ENCODE data around the gene TXLNB.
"Not testable (repeated sequence)": the region's sequence is repeated elsewhere in the genome, so short reads cannot be mapped to it uniquely, and the experiment has no call there.

The TXLNB gene

DNA sequence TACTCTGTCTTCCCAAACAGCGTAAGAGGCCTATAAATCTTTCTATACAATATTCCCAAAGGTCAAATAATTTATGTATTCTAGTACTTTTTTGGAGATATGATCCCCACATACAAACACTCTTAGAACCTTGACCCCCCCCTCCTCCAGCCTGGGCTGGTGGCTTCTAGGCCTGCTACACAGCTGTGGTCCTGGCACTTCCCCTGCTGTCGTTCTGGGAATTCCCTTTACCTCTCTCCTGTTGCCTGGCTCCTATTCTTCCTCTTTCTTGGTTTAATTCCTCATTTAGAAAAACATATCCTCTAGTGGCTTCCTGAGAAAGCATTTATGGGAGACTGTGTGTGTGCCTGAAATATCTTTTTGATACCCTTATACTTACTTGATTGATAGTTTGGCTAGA is 4.1 kb upstream of the TXLNB start:
- Histone ChIP-seq H3K27me3 (no peaks in the 10 kb centered on the region), H3K36me3 (no peaks in the 10 kb centered on the region), H3K4me1 (peaks cover 47% of the 10 kb centered on the region), H3K9me3 (0 out of 2 replicates have a peak, but pooled peaks cover 6% of the 10 kb centered on the region), H3K9ac (no peak overlapping the region), H3K4me2 (0 out of 2 replicates have a peak overlapping the region, but pooled peaks have one; percentile 25), H3K4me3 (no peak overlapping the region), H3K27ac (no peak overlapping the region), H4K20me1 (no peaks in the 10 kb centered on the region)
- no peak for TF ChIP-seq Cebpa-rat (IDR thresholded peaks at IDR 0.05)

- Histone ChIP-seq H3K27me3 (no peaks in the 10 kb centered on the region), H3K27ac (no peak overlapping the region), H3K4me2 (no peak overlapping the region), H3K9me3 (0 out of 2 replicates have a peak, but pooled peaks cover 6% of the 10 kb centered on the region), H3K4me3 (no peak overlapping the region), H3K9ac (no peak overlapping the region), H3K4me1 (peaks cover 64% of the 10 kb centered on the region), H3K36me3 (no peaks in the 10 kb centered on the region), H4K20me1 (no peaks in the 10 kb centered on the region)
- no peak for TF ChIP-seq Cebpa-rat (IDR thresholded peaks at IDR 0.05)
These were observed 2.3 kb upstream of the TXLNB start for GRCh38 chr6:139294090-139294489.

- H3K9ac ChIP-seq, H3K4me3 ChIP-seq, H3K27me3 ChIP-seq, H4K20me1 ChIP-seq, H3K36me3 ChIP-seq: not testable (repeated sequence)
- Histone ChIP-seq H3K27ac (peak overlapping the region; percentile 82), H3K4me2 (peak overlapping the region; percentile 94), H3K4me1 (peaks cover 72% of the 10 kb centered on the region), H3K9me3 (0 out of 2 replicates have a peak, but pooled peaks cover 10% of the 10 kb centered on the region)
These were observed 1.4 kb upstream of the TXLNB start for GRCh38 chr6:139293230-139293629.

GRCh38 chr6:139290787-139291311 is 949 bp downstream of the TXLNB start:
- peaks cover 17% of the 10 kb centered on the region; the same call in 1 of the 2 replicates for H3K9me3 ChIP-seq
- H3K27ac ChIP-seq = peak overlapping the region; percentile 82
- H3K4me1 ChIP-seq = peaks cover 68% of the 10 kb centered on the region
- H3K9ac ChIP-seq = peak overlapping the region; percentile 69
- H4K20me1 ChIP-seq = no peaks in the 10 kb centered on the region
- H3K36me3 ChIP-seq = peaks cover 21% of the 10 kb centered on the region
- TF ChIP-seq Cebpa-rat (IDR thresholded peaks at IDR 0.05) = no peak
- H3K4me2 ChIP-seq = peak overlapping the region; percentile 94
- no peaks in the 10 kb centered on the region for H3K27me3 ChIP-seq
- H3K4me3 ChIP-seq = peak overlapping the region; percentile 60

DNA sequence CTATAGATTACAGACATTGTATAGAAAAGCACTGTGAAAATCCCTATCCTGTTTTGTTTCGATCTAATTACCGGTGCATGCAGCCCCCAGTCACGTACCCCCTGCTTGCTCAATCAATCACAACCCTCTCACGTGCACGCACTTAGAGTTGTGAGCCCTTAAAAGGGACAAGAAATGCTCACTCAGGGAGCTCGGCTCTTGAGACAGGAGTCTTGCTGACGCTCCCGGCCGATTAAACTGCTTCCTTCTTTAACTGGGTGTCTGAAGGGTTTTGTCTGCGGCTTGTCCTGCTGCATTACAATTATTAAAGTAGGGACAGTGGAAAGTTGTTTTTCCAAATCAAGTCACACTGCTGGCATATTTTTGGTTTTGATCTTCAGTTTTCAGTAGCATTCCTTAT is 2.6 kb downstream of the TXLNB start:
- Histone ChIP-seq H3K27me3 (no peaks in the 10 kb centered on the region), H4K20me1 (no peaks in the 10 kb centered on the region), H3K9me3 (peaks cover 11% of the 10 kb centered on the region; the same call in 1 of the 2 replicates), H3K9ac (no peak overlapping the region), H3K27ac (peak overlapping the region; percentile 82), H3K4me1 (peaks cover 60% of the 10 kb centered on the region), H3K4me2 (peak overlapping the region; percentile 36; the same call in 1 of the 2 replicates), H3K36me3 (peaks cover 21% of the 10 kb centered on the region), H3K4me3 (no peak overlapping the region)
- no peak for TF ChIP-seq Cebpa-rat (IDR thresholded peaks at IDR 0.05)

GRCh38 chr6:139288496-139289040 is 3.2 kb downstream of the TXLNB start:
- Histone ChIP-seq H3K4me3 (no peak overlapping the region), H3K9ac (no peak overlapping the region), H4K20me1 (no peaks in the 10 kb centered on the region), H3K9me3 (peaks cover 11% of the 10 kb centered on the region; the same call in 1 of the 2 replicates), H3K4me1 (peaks cover 57% of the 10 kb centered on the region), H3K36me3 (peaks cover 21% of the 10 kb centered on the region), H3K4me2 (0 out of 2 replicates have a peak overlapping the region, but pooled peaks have one; percentile 36), H3K27ac (peak overlapping the region; percentile 82; the same call in 1 of the 2 replicates), H3K27me3 (no peaks in the 10 kb centered on the region)
- no peak for TF ChIP-seq Cebpa-rat (IDR thresholded peaks at IDR 0.05)

DNA sequence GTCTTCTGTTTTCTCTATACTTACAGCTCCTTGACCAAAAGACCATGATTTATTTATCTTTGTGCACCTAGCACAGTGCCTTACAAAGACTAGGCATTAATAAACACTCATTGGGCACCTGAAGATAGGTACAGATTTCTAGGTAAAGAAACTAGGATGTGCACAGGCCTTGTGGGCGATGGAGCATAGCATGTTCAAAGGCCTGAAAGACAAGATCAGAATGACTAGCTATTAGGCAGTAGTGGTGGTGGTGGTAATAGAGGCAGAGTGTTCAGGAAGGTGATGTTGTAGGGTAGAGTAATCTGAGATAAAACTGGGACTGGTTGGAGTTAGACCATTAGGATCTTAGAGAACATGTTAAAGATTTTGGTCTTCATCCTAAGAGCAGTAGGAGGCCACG is 3.9 kb downstream of the TXLNB start:
- no peak overlapping the region for H3K4me3 ChIP-seq
- H3K4me2 ChIP-seq = peak overlapping the region; percentile 14; the same call in 1 of the 2 replicates
- no peaks in the 10 kb centered on the region for H4K20me1 ChIP-seq
- peaks cover 21% of the 10 kb centered on the region for H3K36me3 ChIP-seq
- H3K27ac ChIP-seq = no peak overlapping the region
- TF ChIP-seq Cebpa-rat (IDR thresholded peaks at IDR 0.05) = no peak
- no peak overlapping the region for H3K9ac ChIP-seq
- H3K4me1 ChIP-seq = peaks cover 50% of the 10 kb centered on the region
- peaks cover 13% of the 10 kb centered on the region; the same call in 1 of the 2 replicates for H3K9me3 ChIP-seq
- H3K27me3 ChIP-seq = no peaks in the 10 kb centered on the region

GRCh38 chr6:139286438-139286837 is 5.4 kb downstream of the TXLNB start:
- not testable (repeated sequence) for H4K20me1 ChIP-seq, H3K9ac ChIP-seq, H3K27ac ChIP-seq, H3K27me3 ChIP-seq, H3K4me3 ChIP-seq, H3K4me2 ChIP-seq
- H3K36me3 ChIP-seq = peaks cover 24% of the 10 kb centered on the region
- H3K9me3 ChIP-seq = peaks cover 15% of the 10 kb centered on the region; the same call in 1 of the 2 replicates
- peaks cover 36% of the 10 kb centered on the region for H3K4me1 ChIP-seq

DNA sequence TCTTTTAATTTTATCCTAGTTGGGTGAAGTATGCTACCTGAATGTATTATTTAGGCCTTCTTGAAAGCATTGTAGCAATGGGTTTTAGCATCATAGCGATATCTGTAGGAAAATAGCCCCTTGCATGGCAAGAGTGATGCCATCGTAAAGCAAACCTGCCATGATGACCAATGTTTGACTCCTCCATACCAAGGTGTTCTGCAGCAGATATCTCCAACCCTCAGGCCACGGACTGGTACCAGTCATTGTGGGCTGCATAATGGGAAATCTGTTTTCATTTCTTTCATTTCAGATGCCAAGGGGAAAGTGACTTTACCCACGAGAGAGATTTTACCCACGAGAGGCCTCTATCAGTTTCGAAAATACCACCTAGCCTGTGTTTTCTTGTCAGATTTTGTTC is 6.2 kb downstream of the TXLNB start:
- Histone ChIP-seq H3K27ac (no peak overlapping the region), H3K9me3 (peaks cover 15% of the 10 kb centered on the region; the same call in 1 of the 2 replicates), H3K4me3 (no peak overlapping the region), H4K20me1 (no peaks in the 10 kb centered on the region), H3K4me2 (no peak overlapping the region), H3K4me1 (peaks cover 29% of the 10 kb centered on the region), H3K27me3 (no peaks in the 10 kb centered on the region), H3K36me3 (peaks cover 24% of the 10 kb centered on the region), H3K9ac (no peak overlapping the region)
- no peak for TF ChIP-seq Cebpa-rat (IDR thresholded peaks at IDR 0.05)

GRCh38 chr6:139284789-139285188 is 7.0 kb downstream of the TXLNB start:
- TF ChIP-seq Cebpa-rat (IDR thresholded peaks at IDR 0.05) = no peak
- no peak overlapping the region for H3K27ac ChIP-seq
- H3K9ac ChIP-seq = no peak overlapping the region
- peaks cover 15% of the 10 kb centered on the region; the same call in 1 of the 2 replicates for H3K9me3 ChIP-seq
- H3K4me3 ChIP-seq = no peak overlapping the region
- peaks cover 29% of the 10 kb centered on the region for H3K4me1 ChIP-seq
- H3K4me2 ChIP-seq = no peak overlapping the region
- H3K27me3 ChIP-seq = no peaks in the 10 kb centered on the region
- peaks cover 24% of the 10 kb centered on the region for H3K36me3 ChIP-seq
- H4K20me1 ChIP-seq = no peaks in the 10 kb centered on the region
